Measurements from ENCODE around the gene FAM13A.

GRCh38 chr4:88971536-88971935, 85.4 kb downstream of the FAM13A start:
- TF ChIP-seq POLR2AphosphoS5 (IDR thresholded peaks at IDR 0.05; ENCODE audit: low read depth, low read length), result no peak
- no peak for TF ChIP-seq POLR2A (IDR thresholded peaks at IDR 0.05; ENCODE audit: low read depth, low read length)
- no peak for TF ChIP-seq TAF1 (IDR thresholded peaks at IDR 0.05; ENCODE audit: low read depth, low read length)
- TF ChIP-seq SPI1 (IDR thresholded peaks at IDR 0.05; ENCODE audit: low read depth, low read length), result no peak
- no peak for TF ChIP-seq PAX5 (IDR thresholded peaks at IDR 0.05; ENCODE audit: insufficient read depth, low read length, severe bottlenecking)
- no peak for TF ChIP-seq POU2F2 (IDR thresholded peaks at IDR 0.05; ENCODE audit: low read depth, low read length)

All from GM12891 (cell line).